Endothelial cell of umbilical vein (primary cell): ENCODE results near the gene NMNAT3. TPM values are rescaled to one million over a fixed set of nuclear protein-coding genes. Genes with fewer than 3 reads are reported as not detected.
"Not testable (repeated sequence)": the region's sequence is repeated elsewhere in the genome, so short reads cannot be mapped to it uniquely, and the experiment has no call there.

Source experiments
- BruUV-seq: library from RNA; stranded (reverse); fragments of 400-500 nt; replicated peaks from 2 replicates; lab custom pipeline; 2021; lab: Mats Ljungman, UMichigan
- CTCF ChIA-PET: fragments of 300-600, 350-600 bp; sonication (Branson Sonifier 250); formaldehyde crosslinking; loops from one replicate; lab custom pipeline; 2021; ENCODE audit warnings: antibody characterized with exemption, inconsistent platforms; lab: Charles Lee
- POLR2A ChIA-PET: fragments of 300-600, 350-600 bp; sonication (Branson Sonifier 250); formaldehyde crosslinking; loops from one replicate; lab custom pipeline; 2021; ENCODE audit warnings: antibody characterized with exemption, inconsistent platforms; lab: Charles Lee
- DNase-seq: peaks from one replicate; pipeline ENCODE4 v3.0.0-alpha.2; 2011; ENCODE audit warnings: low read depth, low spot score
- FAIRE-seq: peaks from 2 replicates; lab custom pipeline; 2011; peaks lifted over from hg19 to GRCh38; lab: Jason Lieb, UNC
- H2AFZ ChIP-seq: 2 replicates; pipeline ENCODE4 v1.6.0; 2012; ENCODE audit warnings: low read depth, low read length, control low read depth, inconsistent platforms
- H3K27ac ChIP-seq: 2 replicates; pipeline ENCODE4 v1.5.1; 2011; ENCODE audit warnings: low read depth, mild to moderate bottlenecking, control low read depth, low read length, moderate library complexity; ENCODE audit not compliant: insufficient read depth
- H3K27me3 ChIP-seq, 2 experiments: 2 replicates each; pipeline versions ENCODE4 v1.6.0 to v1.6.1; 2011; ENCODE audit warnings: low read length in 2 of 2, mixed read lengths in 1 of 2; ENCODE audit not compliant: control insufficient read depth in 2 of 2, insufficient read depth in 2 of 2
- H3K36me3 ChIP-seq, 2 experiments: 2 replicates in 1 of 2; 3 replicates in 1 of 2; pipeline ENCODE4 v1.5.1; 2011; ENCODE audit warnings: low read length in 2 of 2, mild to moderate bottlenecking in 1 of 2, moderate library complexity in 1 of 2; ENCODE audit not compliant: control insufficient read depth in 2 of 2, insufficient read depth in 2 of 2; ENCODE audit errors: extremely low read depth in 1 of 2
- H3K4me1 ChIP-seq: 3 replicates; pipeline ENCODE4 v1.5.1; 2011; ENCODE audit warnings: mild to moderate bottlenecking, low read length; ENCODE audit not compliant: control insufficient read depth, insufficient read depth; ENCODE audit errors: extremely low read depth
- H3K4me2 ChIP-seq: 2 replicates; pipeline ENCODE4 v1.6.1; 2011; ENCODE audit warnings: low read length, control low read depth, mixed read lengths; ENCODE audit not compliant: insufficient read depth
- H3K4me3 ChIP-seq, 3 experiments: fragments of 200-600 bp in 1 of 3; sonication (generic), shearing (Covaris generic) in 1 of 3; replicated peaks in 1 of 3; 2 replicates each; pipeline ENCODE4 v1.5.1; 2011 to 2016; ENCODE audit warnings: control low read depth in 3 of 3, low read length in 3 of 3, mild to moderate bottlenecking in 2 of 3, inconsistent platforms in 1 of 3, low read depth in 1 of 3, moderate library complexity in 1 of 3; ENCODE audit not compliant: insufficient read depth in 1 of 3
- H3K79me2 ChIP-seq: 2 replicates; pipeline ENCODE4 v1.6.0; 2012; ENCODE audit warnings: low read length, inconsistent platforms; ENCODE audit not compliant: control insufficient read depth, insufficient read depth
- H3K9ac ChIP-seq: replicated peaks from 2 replicates; pipeline ENCODE3; 2011; ENCODE audit warnings: low read length, control low read depth; ENCODE audit not compliant: insufficient read depth; ENCODE audit errors: extremely low read depth
- H3K9me1 ChIP-seq: replicated peaks from 3 replicates; pipeline ENCODE4 v1.6.0; 2011; ENCODE audit warnings: mild to moderate bottlenecking, low read length; ENCODE audit not compliant: control insufficient read depth, insufficient read depth; ENCODE audit errors: extremely low read depth
- H3K9me3 ChIP-seq: replicated peaks from 2 replicates; pipeline ENCODE4 v1.5.1; 2012; ENCODE audit warnings: low read length, inconsistent platforms; ENCODE audit not compliant: control insufficient read depth, insufficient read depth
- H4K20me1 ChIP-seq: replicated peaks from 2 replicates; pipeline ENCODE3; 2011; ENCODE audit warnings: mild to moderate bottlenecking, low read length; ENCODE audit not compliant: control insufficient read depth, insufficient read depth; ENCODE audit errors: extremely low read depth
- CTCF ChIP-seq, 2 donors: IDR thresholded peaks; 1 replicate in 1 of 2; 2 replicates in 1 of 2; pipeline ENCODE4 v1.5.1; 2011; ENCODE audit warnings: low read length in 2 of 2, mild to moderate bottlenecking in 2 of 2, moderate library complexity in 2 of 2, control low read depth in 1 of 2, inconsistent platforms in 1 of 2, low read depth in 1 of 2; ENCODE audit not compliant: insufficient read depth in 1 of 2; ENCODE audit errors: extremely low read depth in 1 of 2
- EZH2 ChIP-seq: IDR thresholded peaks from 2 replicates; pipeline ENCODE4 v1.6.1; 2012; ENCODE audit warnings: borderline replicate concordance, low read depth, mild to moderate bottlenecking, moderate library complexity, low read length, inconsistent platforms; ENCODE audit not compliant: severe bottlenecking
- FOS ChIP-seq: IDR thresholded peaks from 2 replicates; pipeline ENCODE4 v1.6.1; 2011; ENCODE audit warnings: mild to moderate bottlenecking, low read length, moderate library complexity, borderline replicate concordance; ENCODE audit not compliant: insufficient read depth
- GATA2 ChIP-seq: IDR thresholded peaks from 2 replicates; pipeline ENCODE4 v1.7.0; 2011; ENCODE audit warnings: low read depth, mild to moderate bottlenecking, moderate library complexity, mixed read lengths, low read length; ENCODE audit not compliant: insufficient read length, insufficient read depth
- JUN ChIP-seq: IDR thresholded peaks from 2 replicates; pipeline ENCODE4 v1.6.1; 2011; ENCODE audit warnings: borderline replicate concordance, low read depth; ENCODE audit not compliant: insufficient read length, insufficient read depth
- MAX ChIP-seq: IDR thresholded peaks from 2 replicates; pipeline ENCODE4 v1.6.1; 2011; ENCODE audit not compliant: insufficient read depth, insufficient read length
- MYC ChIP-seq: IDR thresholded peaks from one replicate; pipeline ENCODE4 v1.6.1; 2011; ENCODE audit warnings: mild to moderate bottlenecking, low read depth, low read length
- POLR2A ChIP-seq: IDR thresholded peaks from 2 replicates; pipeline ENCODE4 v1.6.1; 2012; ENCODE audit warnings: low read depth, mild to moderate bottlenecking, control low read depth, low read length
- POLR2AphosphoS5 ChIP-seq: IDR thresholded peaks from 2 replicates; pipeline ENCODE4 v1.6.1; 2012; ENCODE audit warnings: low read depth, mild to moderate bottlenecking, control low read depth, low read length, moderate library complexity; ENCODE audit not compliant: insufficient read depth
- dilution Hi-C: fragments of 300-500 bp; cut with MboI; formaldehyde crosslinking; loops from one replicate; pipeline ENCODE4 v1.15.0; 2019; ENCODE audit warnings: low sequenced_read_pairs; ENCODE audit not compliant: extremely low pct_ligation_motif_present
- intact Hi-C: fragments of 100-400 bp; cut with micrococcal nuclease; formaldehyde crosslinking; loops from one replicate; pipeline ENCODE4 v1.10.0; 2022
- polyA plus RNA-seq, 4 experiments: library from polyadenylated mRNA; depleted of rRNA in 3 of 4; stranded (reverse) in 3 of 4; unstranded in 1 of 4; fragments of >200 nt; gene quantifications; 2 replicates each; pipeline versions ENCODE4 v1.2.1 to v1.2.3, GENCODE V29; 2011 to 2012; ENCODE audit warnings: missing spikeins in 1 of 4
- total RNA-seq: library from RNA; stranded (reverse); gene quantifications from 2 replicates; pipeline ENCODE4 v1.2.3, GENCODE V29; 2021

The NMNAT3 gene
- total and polyA plus RNA-seq, 2 donors (not counting 3 experiments of a cell fraction or from before 2014, with no cell fraction given), result 0.59 to 0.60 TPM

- ChIA-PET POLR2A (no interaction called here), CTCF (no interaction called here)
- Histone ChIP-seq H4K20me1 (no peaks in the 10 kb centered on the region), H3K4me1 (no peaks in the 10 kb centered on the region), H3K9ac (no peak overlapping the region), H3K79me2 (no peaks in the 10 kb centered on the region), H3K27ac (no peak overlapping the region), H3K36me3 (no peaks in the 10 kb centered on the region), H3K9me3 (peaks cover 1% of the 10 kb centered on the region), H3K4me2 (no peak overlapping the region), H2AFZ (no peak overlapping the region), H3K27me3 (no peaks in the 10 kb centered on the region), H3K9me1 (no peaks in the 10 kb centered on the region), H3K4me3 (no peak overlapping the region)
- no peak for TF ChIP-seq FOS
- no peak for TF ChIP-seq JUN
- no peak for TF ChIP-seq MYC
- no peak for TF ChIP-seq EZH2
- no peak for TF ChIP-seq POLR2AphosphoS5
- TF ChIP-seq POLR2A, result no peak
- no peak for TF ChIP-seq CTCF (IDR thresholded peaks at IDR 0.05; ENCODE audit: extremely low read depth in 1 of 2, insufficient read depth in 1 of 2, low read depth in 1 of 2, low read length in 2 of 2)
- no peak for TF ChIP-seq GATA2
- no peak for TF ChIP-seq MAX
- intact Hi-C loops (no loop called here), dilution Hi-C loops (no loop called here)
- FAIRE-seq (no peak), DNase-seq (no peak)
- no TSS peak for BruUV-seq
Measured at GRCh38 chr3:139597947-139598346, 79.8 kb downstream of the NMNAT3 start.

GRCh38 chr3:139591186-139591585 lies 86.6 kb downstream of the NMNAT3 start:
- DNase-seq, H3K27ac ChIP-seq, FAIRE-seq: not testable (repeated sequence)

More at GRCh38 chr3:139591186-139591585, 86.6 kb downstream of the NMNAT3 start:
- CTCF ChIA-PET, dilution Hi-C loops, intact Hi-C loops, H3K36me3 ChIP-seq, BruUV-seq, H2AFZ ChIP-seq, POLR2A ChIA-PET, H3K79me2 ChIP-seq, H3K27me3 ChIP-seq, H3K9me3 ChIP-seq, H3K4me2 ChIP-seq, H3K4me1 ChIP-seq, H4K20me1 ChIP-seq, H3K9ac ChIP-seq, H3K9me1 ChIP-seq, H3K4me3 ChIP-seq: not testable (repeated sequence)
